ENCODE data around the gene TMEM80. TPM values are rescaled to one million over a fixed set of nuclear protein-coding genes. Genes with fewer than 3 reads are reported as not detected.
A peak's percentile ranks its signal among the peaks of the same experiment; 100 is the strongest.
"Not testable (repeated sequence)": the region's sequence is repeated elsewhere in the genome, so short reads cannot be mapped to it uniquely, and the experiment has no call there.

The TMEM80 gene
- 10 to 100 TPM; 11.9 to 35.4 (median 21.2) TPM for polyA plus RNA-seq
- long read RNA-seq, donor 1, partial matches to known transcripts, result 0 of 13 reads
- long read RNA-seq, donor 1, other reads (novel, unspliced or antisense), result 10 of 13 reads
- long read RNA-seq, donor 2, result 0 reads
- long read RNA-seq, donor 3, result 0 reads
- long read RNA-seq, donor 4, result 0 reads
- long read RNA-seq, donor 5, result 0 reads
- long read RNA-seq, donor 6, result 0 reads
- long read RNA-seq, donor 7, result 0 reads
- long read RNA-seq, donor 8, result 0 reads
- long read RNA-seq, donor 9, partial matches to known transcripts, result 0 of 1 reads
- long read RNA-seq, donor 9, other reads (novel, unspliced or antisense), result 0 of 1 reads
- long read RNA-seq, donor 10, result 0 reads

DNA sequence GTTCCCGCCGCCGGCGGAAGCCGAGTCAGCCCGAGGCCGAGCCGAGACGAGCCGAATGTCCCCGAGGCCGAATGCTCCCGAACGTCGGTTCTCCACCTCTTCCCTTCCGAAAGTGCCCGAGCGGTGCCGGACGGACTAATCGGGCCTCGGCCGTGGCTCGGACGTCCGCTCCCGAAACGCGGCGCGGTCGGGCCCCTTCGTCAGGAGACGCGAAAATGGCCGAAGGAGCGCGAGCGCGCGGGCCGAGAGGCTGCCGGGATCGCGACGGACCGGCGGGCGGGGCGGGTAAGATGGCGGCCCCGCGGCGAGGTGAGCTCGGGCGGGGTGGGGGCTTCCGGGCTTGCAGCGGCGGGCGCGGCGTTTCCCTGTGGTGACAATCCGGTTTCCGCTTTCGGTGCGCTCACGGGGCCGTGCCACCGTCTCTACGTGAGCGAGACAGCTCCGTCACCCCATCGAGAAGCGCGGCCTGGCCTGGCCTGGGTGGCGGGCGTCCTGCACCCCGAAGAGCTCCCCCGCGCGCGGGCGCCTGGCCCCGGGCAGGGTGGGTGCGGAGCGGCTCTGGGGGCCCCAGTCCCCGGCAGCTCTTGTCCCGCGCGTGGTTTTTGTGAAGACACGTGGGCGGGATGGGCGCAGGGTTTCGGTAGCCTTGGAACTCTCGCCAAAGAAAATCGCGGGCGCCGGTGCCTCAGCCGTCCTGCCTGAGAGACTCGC lies at the start of gene TMEM80:
Gene TMEM80 (plus strand): TSS at position 279 of the 711 bp plus-strand sequence. CDS start 12 bp downstream, at position 291.
- DNase-seq (peak; percentile 99), FAIRE-seq (no peak)
- 0% methylated on average over 81 to 101 of the region's 101 CpGs for WGBS, 3 donors
- peaks cover 0 to 24% (median 13%) of the 10 kb centered on the region in 3 donors for H3K4me1 ChIP-seq (ENCODE audit: control insufficient read depth in 3 of 3, insufficient read depth in 2 of 3, low read depth in 1 of 3, low read length in 2 of 3)
- H3K27ac ChIP-seq (ENCODE audit: low read depth in 1 of 3, low read length in 2 of 3), result peak within 1 kb of the TSS; percentile 92 to 100 (median 98)
- H3K27me3 ChIP-seq (ENCODE audit: control insufficient read depth in 3 of 3, insufficient read depth in 3 of 3, low read length in 3 of 3), result no peaks in the 10 kb centered on the region
- peaks cover 0 to 45% (median 0%) of the 10 kb centered on the region in 3 donors for H3K36me3 ChIP-seq (ENCODE audit: control insufficient read depth in 3 of 3, insufficient read depth in 2 of 3, low read depth in 1 of 3, low read length in 3 of 3)
- H3K4me3 ChIP-seq (ENCODE audit: low read depth in 1 of 3, low read length in 3 of 3), result peak within 1 kb of the TSS; percentile 50 to 69 (median 55)
- no peaks in the 10 kb centered on the region for H3K9me3 ChIP-seq (ENCODE audit: control insufficient read depth in 2 of 2, insufficient read depth in 1 of 2, low read depth in 1 of 2, low read length in 1 of 2)

GRCh38 chr11:646214-646613 lies 49.4 kb upstream of the TMEM80 start:
- DNase-seq (no peak), FAIRE-seq (no peak)
- WGBS, 3 donors, result 82 to 90% (median 87%) methylated on average over 12 to 14 of the region's 14 CpGs
- Histone ChIP-seq H3K9me3 (ENCODE audit: control insufficient read depth in 2 of 2, insufficient read depth in 1 of 2, low read depth in 1 of 2, low read length in 1 of 2) (no peaks in the 10 kb centered on the region), H3K4me1 (ENCODE audit: control insufficient read depth in 3 of 3, insufficient read depth in 2 of 3, low read depth in 1 of 3, low read length in 2 of 3) (peaks cover 0 to 4% (median 2%) of the 10 kb centered on the region in 3 donors), H3K27ac (ENCODE audit: low read depth in 1 of 3, low read length in 2 of 3) (no peak overlapping the region), H3K36me3 (ENCODE audit: control insufficient read depth in 3 of 3, insufficient read depth in 2 of 3, low read depth in 1 of 3, low read length in 3 of 3) (peaks cover 0 to 76% (median 0%) of the 10 kb centered on the region in 3 donors), H3K4me3 (ENCODE audit: low read depth in 1 of 3, low read length in 3 of 3) (no peak overlapping the region), H3K27me3 (ENCODE audit: control insufficient read depth in 3 of 3, insufficient read depth in 3 of 3, low read length in 3 of 3) (no peaks in the 10 kb centered on the region)

- 20 to 67% (median 56%) methylated on average over 9 to 10 of the region's 14 CpGs for WGBS, 3 donors
- H3K9me3 ChIP-seq (ENCODE audit: control insufficient read depth in 2 of 2, insufficient read depth in 1 of 2, low read depth in 1 of 2, low read length in 1 of 2); FAIRE-seq; H3K27me3 ChIP-seq (ENCODE audit: control insufficient read depth in 3 of 3, insufficient read depth in 3 of 3, low read length in 3 of 3); H3K4me3 ChIP-seq (ENCODE audit: low read depth in 1 of 3, low read length in 3 of 3); H3K4me1 ChIP-seq (ENCODE audit: control insufficient read depth in 3 of 3, insufficient read depth in 2 of 3, low read depth in 1 of 3, low read length in 2 of 3): not testable (repeated sequence)
- peaks cover 0 to 67% (median 0%) of the 10 kb centered on the region in 3 donors for H3K36me3 ChIP-seq (ENCODE audit: control insufficient read depth in 3 of 3, insufficient read depth in 2 of 3, low read depth in 1 of 3, low read length in 3 of 3)
- peak overlapping the region in 1 of 3 donors; percentile 64 for H3K27ac ChIP-seq (ENCODE audit: low read depth in 1 of 3, low read length in 2 of 3)
- DNase-seq, result peak; percentile 55 to 63
These were observed 47.9 kb upstream of the TMEM80 start for GRCh38 chr11:647672-648158.

GRCh38 chr11:650482-650881 lies 45.1 kb upstream of the TMEM80 start:
- DNase-seq (no peak), FAIRE-seq (no peak)
- Histone ChIP-seq H3K36me3 (ENCODE audit: control insufficient read depth in 3 of 3, insufficient read depth in 2 of 3, low read depth in 1 of 3, low read length in 3 of 3) (peaks cover 0 to 61% (median 0%) of the 10 kb centered on the region in 3 donors), H3K27ac (ENCODE audit: low read depth in 1 of 3, low read length in 2 of 3) (no peak overlapping the region), H3K27me3 (ENCODE audit: control insufficient read depth in 3 of 3, insufficient read depth in 3 of 3, low read length in 3 of 3) (no peaks in the 10 kb centered on the region), H3K4me1 (ENCODE audit: control insufficient read depth in 3 of 3, insufficient read depth in 2 of 3, low read depth in 1 of 3, low read length in 2 of 3) (peaks cover 0 to 17% (median 4%) of the 10 kb centered on the region in 3 donors), H3K4me3 (ENCODE audit: low read depth in 1 of 3, low read length in 3 of 3) (no peak overlapping the region), H3K9me3 (ENCODE audit: control insufficient read depth in 2 of 2, insufficient read depth in 1 of 2, low read depth in 1 of 2, low read length in 1 of 2) (no peaks in the 10 kb centered on the region)
- WGBS, 3 donors, result 94 to 98% (median 94%) methylated on average over 10 of the region's 10 CpGs

- WGBS, 3 donors, result 87 to 90% (median 87%) methylated on average over 14 of the region's 14 CpGs
- not testable (repeated sequence) for FAIRE-seq
- peaks cover 0 to 58% (median 0%) of the 10 kb centered on the region in 3 donors for H3K36me3 ChIP-seq (ENCODE audit: control insufficient read depth in 3 of 3, insufficient read depth in 2 of 3, low read depth in 1 of 3, low read length in 3 of 3)
These were observed 42.5 kb upstream of the TMEM80 start for GRCh38 chr11:653136-653535.

GRCh38 chr11:653837-654236 lies 41.8 kb upstream of the TMEM80 start:
- Histone ChIP-seq H3K4me1 (ENCODE audit: control insufficient read depth in 3 of 3, insufficient read depth in 2 of 3, low read depth in 1 of 3, low read length in 2 of 3) (peaks cover 4 to 39% (median 9%) of the 10 kb centered on the region in 3 donors), H3K27me3 (ENCODE audit: control insufficient read depth in 3 of 3, insufficient read depth in 3 of 3, low read length in 3 of 3) (no peaks in the 10 kb centered on the region), H3K4me3 (ENCODE audit: low read depth in 1 of 3, low read length in 3 of 3) (no peak overlapping the region), H3K27ac (ENCODE audit: low read depth in 1 of 3, low read length in 2 of 3) (peak overlapping the region in 1 of 3 donors; percentile 89), H3K9me3 (ENCODE audit: control insufficient read depth in 2 of 2, insufficient read depth in 1 of 2, low read depth in 1 of 2, low read length in 1 of 2) (no peaks in the 10 kb centered on the region), H3K36me3 (ENCODE audit: control insufficient read depth in 3 of 3, insufficient read depth in 2 of 3, low read depth in 1 of 3, low read length in 3 of 3) (peaks cover 0 to 61% (median 0%) of the 10 kb centered on the region in 3 donors)
- FAIRE-seq (no peak), DNase-seq (no peak)
- 91 to 94% (median 91%) methylated on average over 13 to 15 of the region's 15 CpGs for WGBS, 3 donors

More at GRCh38 chr11:653136-653535, 42.5 kb upstream of the TMEM80 start:
- not testable (repeated sequence) for H3K27me3 ChIP-seq (ENCODE audit: control insufficient read depth in 3 of 3, insufficient read depth in 3 of 3, low read length in 3 of 3); H3K4me3 ChIP-seq (ENCODE audit: low read depth in 1 of 3, low read length in 3 of 3); H3K9me3 ChIP-seq (ENCODE audit: control insufficient read depth in 2 of 2, insufficient read depth in 1 of 2, low read depth in 1 of 2, low read length in 1 of 2); DNase-seq; H3K27ac ChIP-seq (ENCODE audit: low read depth in 1 of 3, low read length in 2 of 3)
- peaks cover 4 to 32% (median 9%) of the 10 kb centered on the region in 3 donors for H3K4me1 ChIP-seq (ENCODE audit: control insufficient read depth in 3 of 3, insufficient read depth in 2 of 3, low read depth in 1 of 3, low read length in 2 of 3)

- H3K4me3 ChIP-seq (ENCODE audit: low read depth in 1 of 3, low read length in 3 of 3); H3K27me3 ChIP-seq (ENCODE audit: control insufficient read depth in 3 of 3, insufficient read depth in 3 of 3, low read length in 3 of 3); FAIRE-seq; H3K9me3 ChIP-seq (ENCODE audit: control insufficient read depth in 2 of 2, insufficient read depth in 1 of 2, low read depth in 1 of 2, low read length in 1 of 2): not testable (repeated sequence)
- Histone ChIP-seq H3K36me3 (ENCODE audit: control insufficient read depth in 3 of 3, insufficient read depth in 2 of 3, low read depth in 1 of 3, low read length in 3 of 3) (peaks cover 0 to 62% (median 0%) of the 10 kb centered on the region in 3 donors), H3K27ac (ENCODE audit: low read depth in 1 of 3, low read length in 2 of 3) (peak overlapping the region in 1 of 3 donors; percentile 89), H3K4me1 (ENCODE audit: control insufficient read depth in 3 of 3, insufficient read depth in 2 of 3, low read depth in 1 of 3, low read length in 2 of 3) (peaks cover 4 to 39% (median 10%) of the 10 kb centered on the region in 3 donors)
- peak; percentile 24 to 87 for DNase-seq
- WGBS, 3 donors, result 38 to 74% (median 64%) methylated on average over 11 to 12 of the region's 12 CpGs
These were observed 41.2 kb upstream of the TMEM80 start for GRCh38 chr11:654444-654843.

DNA sequence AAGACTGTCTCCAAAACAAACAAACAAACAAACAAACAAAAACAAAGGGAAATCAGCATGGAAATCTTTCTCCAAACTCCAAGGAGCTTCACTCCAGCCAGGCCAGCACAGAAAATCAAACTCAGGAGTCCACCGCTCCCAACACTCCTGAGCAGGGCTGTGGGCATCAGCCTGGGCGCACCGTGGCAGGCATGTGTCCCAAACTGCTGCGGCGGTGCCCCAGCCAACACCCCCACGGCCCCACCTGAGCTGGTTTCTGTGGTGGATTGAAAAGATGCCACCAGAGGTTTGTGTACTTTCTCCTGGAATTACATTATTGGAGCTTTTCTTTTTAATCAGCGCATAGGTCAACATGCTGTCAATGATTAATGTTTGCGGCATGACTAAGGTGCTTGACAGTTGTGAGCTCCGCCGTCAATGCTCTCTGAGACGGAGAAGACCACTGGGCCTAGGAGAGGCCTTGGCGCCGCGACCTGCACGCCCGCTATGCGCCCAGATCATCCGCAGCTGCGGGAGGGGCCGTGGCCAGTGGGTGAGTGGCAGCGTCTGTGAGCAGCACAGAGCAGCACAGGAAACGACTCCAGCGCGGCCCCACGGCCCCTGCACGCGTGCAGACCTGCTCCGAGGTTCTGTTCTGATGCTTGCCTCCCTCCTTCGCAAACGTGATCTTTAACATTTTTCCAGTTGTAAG lies 40.4 kb upstream of the TMEM80 start:
- WGBS, 3 donors, result 12 to 67% (median 46%) methylated on average over 30 of the region's 30 CpGs
- peak; percentile 88 to 91 for DNase-seq
- Histone ChIP-seq H3K36me3 (ENCODE audit: control insufficient read depth in 3 of 3, insufficient read depth in 2 of 3, low read depth in 1 of 3, low read length in 3 of 3) (peaks cover 0 to 62% (median 0%) of the 10 kb centered on the region in 3 donors), H3K9me3 (ENCODE audit: control insufficient read depth in 2 of 2, insufficient read depth in 1 of 2, low read depth in 1 of 2, low read length in 1 of 2) (no peaks in the 10 kb centered on the region), H3K4me1 (ENCODE audit: control insufficient read depth in 3 of 3, insufficient read depth in 2 of 3, low read depth in 1 of 3, low read length in 2 of 3) (peaks cover 4 to 39% (median 10%) of the 10 kb centered on the region in 3 donors), H3K4me3 (ENCODE audit: low read depth in 1 of 3, low read length in 3 of 3) (peak overlapping the region in 1 of 3 donors; percentile 26), H3K27me3 (ENCODE audit: control insufficient read depth in 3 of 3, insufficient read depth in 3 of 3, low read length in 3 of 3) (no peaks in the 10 kb centered on the region), H3K27ac (ENCODE audit: low read depth in 1 of 3, low read length in 2 of 3) (peak overlapping the region; percentile 47 to 89 (median 71))
- no peak for FAIRE-seq

All from small intestine (tissue), 16 donors.